HG03558 (cell line): ENCODE data around the gene IER2.

Experiments used
- ATAC-seq: cut with Tn5 transposase; IDR thresholded peaks from one replicate; pipeline ENCODE4 v1.9.1; 2021; ENCODE audit warnings: moderate number of reproducible peaks; ENCODE audit not compliant: unreplicated experiment; ENCODE audit errors: extremely low read depth

Gene IER2

DNA sequence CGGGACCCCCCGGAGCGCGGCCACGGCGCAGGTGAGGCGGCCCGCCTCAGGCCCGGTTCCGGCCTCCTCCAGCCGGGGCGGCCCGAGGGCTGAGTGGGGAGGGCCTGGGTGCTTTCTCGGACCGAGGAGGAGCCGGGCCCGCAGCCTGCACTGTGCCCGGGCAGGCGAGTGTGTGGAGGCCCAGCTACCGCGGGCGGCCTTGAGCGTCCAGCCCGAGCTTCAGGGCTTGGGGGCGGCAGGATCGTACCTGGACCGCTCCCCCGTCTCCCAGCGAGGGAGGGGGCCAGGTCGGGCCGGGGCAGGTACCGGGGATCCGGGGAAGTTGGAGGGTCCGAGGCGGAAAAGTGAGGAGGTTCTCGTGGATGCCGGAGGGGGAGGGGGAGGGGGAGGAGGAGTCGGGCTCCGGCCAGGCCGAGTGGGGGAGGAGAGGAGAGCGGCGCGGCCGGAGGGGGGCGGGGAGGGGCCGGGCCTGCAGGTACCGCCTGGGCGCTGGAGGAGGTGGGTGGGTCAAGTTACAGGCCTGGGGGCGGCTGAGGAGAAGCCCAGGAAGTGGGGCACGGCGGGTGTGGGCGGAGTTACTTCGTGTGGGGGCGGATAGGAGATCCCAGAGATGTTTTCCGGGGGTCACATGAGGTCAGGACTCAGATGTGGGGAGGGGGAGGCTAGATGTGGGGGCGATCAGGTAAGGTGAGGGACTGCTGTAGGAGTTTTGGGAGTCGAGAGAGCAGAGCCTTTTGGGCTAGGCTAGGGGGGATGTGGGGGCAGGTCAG, 31.6 kb upstream of the IER2 start:
- ATAC-seq = peak; percentile 5

DNA sequence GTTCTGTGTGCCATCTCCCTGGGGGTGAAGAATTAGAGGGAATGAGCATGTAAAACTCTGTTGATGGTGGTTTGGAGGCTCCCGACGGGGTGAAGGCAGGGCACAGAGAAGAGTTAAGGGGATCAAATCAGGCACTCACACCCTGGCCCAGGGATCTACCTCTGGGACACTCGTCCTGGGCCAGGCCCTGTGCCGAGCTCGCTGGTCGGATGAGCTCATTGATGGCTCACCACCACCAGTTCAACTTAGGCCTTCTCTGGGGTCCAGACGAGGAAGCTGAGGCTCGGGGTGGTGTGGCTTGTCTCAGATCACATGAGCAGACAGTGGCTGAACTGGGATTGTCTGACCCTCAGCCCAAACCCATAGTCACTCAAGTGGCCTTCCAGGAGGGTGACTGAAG, 30.6 kb upstream of the IER2 start:
- ATAC-seq = no peak

DNA sequence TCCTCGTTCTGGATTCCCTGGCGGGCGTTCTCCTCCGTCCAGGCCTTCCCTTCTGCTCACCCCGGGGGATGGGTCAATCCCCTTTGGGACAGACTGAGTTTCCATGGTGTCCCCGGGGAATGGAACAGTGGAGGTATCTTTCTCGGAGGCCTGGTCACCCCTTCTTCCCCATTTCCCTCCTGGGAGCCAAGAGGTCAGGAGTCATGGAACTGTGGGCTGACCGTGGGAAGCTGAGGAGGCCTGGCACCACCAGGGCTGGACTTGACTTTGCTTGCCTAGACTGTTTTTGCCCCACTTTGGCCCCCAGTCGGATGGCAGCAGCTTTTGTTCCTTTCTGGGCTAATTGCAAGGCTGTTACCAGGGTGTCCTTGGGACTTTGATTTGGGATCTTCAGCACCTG, 30.2 kb upstream of the IER2 start:
- ATAC-seq = no peak

DNA sequence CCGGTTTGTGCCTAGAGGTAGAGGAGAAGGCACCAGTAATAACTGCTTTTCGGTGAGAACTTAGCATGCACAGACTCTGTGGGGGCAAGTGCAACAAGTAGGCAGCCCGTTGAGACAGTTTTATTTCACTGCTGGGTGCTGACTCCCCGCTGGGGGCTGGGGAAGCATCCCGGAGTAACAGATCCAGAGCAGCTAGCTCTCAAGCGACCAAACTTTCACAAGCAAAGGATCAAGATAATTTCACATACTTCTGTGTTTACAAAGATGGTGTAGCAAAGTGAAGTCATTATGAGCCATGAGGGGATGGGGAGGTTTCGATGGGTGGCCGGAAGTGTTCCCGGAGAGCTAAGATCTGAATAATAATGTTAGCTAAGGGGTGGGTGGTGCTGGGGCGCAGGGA, 29.4 kb upstream of the IER2 start:
- ATAC-seq = no peak

DNA sequence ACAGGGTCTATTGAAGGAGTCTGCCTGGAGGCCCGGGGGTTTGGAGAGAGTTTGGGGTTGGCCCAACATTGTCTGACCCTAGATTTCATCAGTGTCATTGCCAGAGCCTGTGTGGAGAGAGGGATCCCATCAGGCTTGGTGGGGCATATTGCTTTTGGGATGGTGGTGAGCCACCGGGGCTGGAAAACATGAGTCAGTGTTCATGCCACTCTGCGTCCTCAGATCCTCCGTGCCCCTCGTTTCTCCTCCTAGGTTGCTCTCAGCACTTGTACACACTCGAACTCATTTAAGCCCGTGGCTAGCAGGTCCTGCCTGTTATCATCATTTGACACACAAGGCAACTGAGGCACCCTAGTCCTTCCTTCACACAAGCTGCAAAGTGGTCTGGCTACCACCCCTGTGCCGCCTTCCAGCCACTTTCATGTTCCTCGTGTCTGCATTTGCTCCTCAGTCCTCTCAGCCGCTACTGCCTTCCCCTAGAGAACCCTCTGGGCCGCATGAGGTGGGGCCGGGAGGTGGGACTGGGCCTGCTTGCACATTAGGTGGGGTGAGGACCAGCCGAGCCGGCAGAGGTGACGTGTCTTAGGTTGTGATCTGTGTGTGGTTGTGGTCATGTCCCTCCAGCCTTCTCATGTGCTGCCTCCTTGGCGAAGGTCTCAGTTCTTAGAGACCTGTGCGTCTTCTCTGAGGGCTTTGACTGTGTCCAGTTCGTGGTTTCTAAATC, 28.5 kb upstream of the IER2 start:
- no peak for ATAC-seq

DNA sequence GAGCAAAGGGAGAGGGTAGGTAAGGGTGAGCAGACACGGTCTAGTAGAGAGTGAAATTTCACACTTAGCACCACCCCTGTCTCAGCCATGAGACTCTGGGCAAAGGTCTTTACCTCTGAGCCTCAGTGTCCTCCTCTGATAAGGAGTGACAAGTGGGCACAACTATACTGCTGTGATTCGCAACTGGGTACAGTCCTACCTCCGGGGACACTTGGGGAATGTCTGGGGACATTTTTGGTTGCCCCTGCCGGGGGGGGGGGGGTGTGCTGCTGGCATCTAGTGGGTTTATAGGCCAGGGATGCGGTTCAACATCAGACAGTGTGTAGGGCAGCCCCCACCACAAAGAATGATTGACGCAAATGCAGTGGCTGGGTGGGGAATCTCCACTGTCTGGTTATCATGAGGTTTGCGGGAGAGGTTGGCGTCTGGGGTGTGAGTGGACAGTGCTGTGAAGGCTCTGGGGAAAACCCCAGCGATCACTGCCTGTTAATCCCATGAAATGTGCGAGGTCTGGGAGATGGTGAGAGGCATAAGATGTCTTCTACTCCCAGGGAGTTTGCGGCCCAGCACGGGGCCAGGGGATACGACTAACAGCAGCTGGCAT, 27.8 kb upstream of the IER2 start:
- ATAC-seq = no peak

DNA sequence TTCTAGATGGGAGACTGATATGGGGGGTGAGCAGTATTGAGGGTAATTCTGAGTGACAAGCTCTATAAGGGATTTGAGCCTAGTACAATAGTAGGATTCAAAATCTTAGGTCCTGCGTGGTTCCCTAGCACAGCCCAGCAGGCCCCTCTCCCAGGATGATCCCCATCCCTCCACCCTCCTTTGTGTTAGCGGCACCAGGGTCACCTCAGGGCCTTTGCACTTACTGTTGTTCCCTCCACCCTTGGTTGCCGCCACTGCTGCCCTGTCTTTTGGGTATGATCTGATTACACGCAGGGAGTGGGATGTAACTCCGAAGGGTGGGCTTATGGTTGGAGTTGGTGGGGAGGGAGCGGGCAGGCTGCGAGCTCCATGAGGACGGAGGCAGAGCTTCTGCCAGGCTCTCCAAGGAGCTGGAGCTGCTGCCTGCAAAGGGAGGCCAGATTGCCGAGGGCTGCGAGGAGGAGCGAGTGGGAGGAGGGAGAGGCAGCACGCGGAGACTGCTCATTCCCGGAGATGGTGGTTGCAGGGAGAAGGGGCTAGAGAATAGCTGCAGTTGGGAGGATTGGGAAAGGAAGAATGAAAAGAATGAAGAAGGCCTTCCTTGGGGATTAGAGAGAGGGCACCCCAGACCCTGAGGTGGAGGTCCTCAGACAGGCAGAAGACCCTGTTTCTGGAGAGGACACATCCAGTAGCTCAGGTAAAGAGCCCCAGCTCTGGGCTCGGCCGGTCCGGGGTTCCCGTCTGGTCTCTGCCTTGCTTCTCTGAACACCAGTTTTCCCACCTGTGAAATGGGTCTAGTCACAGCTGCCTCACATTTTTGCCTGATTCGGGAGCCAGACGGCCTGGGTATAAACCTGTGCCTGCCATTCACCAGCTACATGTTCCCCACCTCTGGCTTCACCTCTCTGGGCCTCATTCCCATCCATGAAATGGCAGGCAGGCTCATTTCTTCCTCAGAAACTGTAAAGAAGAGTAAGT, 26.9 kb upstream of the IER2 start:
- no peak for ATAC-seq

DNA sequence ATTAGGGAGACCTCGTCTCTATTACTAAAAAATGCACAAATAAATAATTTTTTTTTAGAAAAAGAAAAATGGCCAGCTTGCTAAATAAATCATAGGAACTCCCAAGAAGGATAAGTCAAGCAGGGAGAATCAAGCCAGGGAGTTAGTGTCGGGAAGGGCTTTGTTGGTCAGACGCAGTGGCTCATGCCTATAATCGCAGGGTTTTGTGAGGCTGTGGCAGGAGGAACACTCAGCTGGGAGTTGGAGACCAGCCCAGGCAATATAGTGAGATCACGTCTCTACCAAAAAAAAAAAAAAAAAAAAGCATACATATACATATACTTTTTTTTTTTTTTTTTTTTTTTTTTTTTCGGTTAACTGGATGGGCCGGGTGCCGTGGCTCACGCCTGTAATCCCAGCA, 23.2 kb upstream of the IER2 start:
- no peak for ATAC-seq

DNA sequence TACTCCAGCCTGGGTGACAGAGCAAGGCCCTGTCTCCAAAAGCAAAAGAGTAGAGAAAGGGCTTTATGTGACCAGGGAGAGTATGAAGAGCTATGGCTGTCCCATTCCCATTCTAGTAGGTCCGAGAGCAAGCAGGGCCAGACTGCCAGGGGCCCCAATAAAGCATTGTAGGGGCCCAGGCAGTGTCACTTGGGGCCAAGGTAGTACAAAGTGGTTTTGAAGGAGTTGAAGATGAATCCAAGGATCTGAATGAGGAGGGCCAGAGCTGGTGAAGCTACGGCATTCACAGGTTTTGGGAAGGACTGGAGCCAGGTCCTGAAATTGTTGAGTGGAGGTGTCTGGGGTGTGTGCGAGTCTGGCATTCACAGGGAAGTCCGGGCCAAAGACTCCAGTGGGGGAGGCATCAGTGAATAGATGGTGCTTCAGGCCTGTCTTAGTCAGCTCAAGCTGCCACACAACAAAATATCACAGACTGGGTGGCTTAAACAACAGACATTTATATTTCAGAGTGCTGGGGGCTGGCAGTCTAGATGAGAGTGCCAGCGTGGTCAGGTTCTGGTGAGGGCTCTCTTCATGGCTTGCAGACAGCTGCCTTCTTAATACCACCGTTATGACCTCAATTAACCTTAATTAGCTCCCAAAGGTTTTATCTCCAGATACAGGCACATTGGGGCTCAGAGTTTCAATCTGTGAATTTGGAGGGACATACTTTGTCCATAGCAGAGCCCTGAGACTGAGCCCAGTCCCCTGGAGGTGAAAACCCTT, 22.2 kb upstream of the IER2 start:
- ATAC-seq = no peak

DNA sequence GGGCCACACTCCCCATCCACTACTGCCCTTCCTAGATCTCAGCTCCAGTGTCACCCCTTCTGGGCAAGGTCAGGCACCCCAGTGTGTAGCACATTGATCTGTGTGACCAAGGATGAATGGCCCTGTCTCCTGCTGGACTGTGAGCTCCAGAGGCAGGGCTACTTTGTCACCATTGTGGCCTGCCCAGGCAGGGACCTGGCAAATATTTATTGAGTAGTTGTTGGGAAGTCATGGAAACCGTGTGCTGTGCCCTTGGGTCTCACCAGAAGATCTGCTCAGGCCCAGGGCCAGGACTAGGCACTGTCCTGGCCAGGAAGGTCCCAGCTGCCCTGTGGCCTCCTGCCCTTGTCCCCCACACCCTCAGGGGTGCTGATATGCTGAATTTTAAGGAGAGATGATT, 21.6 kb upstream of the IER2 start:
- ATAC-seq = no peak

DNA sequence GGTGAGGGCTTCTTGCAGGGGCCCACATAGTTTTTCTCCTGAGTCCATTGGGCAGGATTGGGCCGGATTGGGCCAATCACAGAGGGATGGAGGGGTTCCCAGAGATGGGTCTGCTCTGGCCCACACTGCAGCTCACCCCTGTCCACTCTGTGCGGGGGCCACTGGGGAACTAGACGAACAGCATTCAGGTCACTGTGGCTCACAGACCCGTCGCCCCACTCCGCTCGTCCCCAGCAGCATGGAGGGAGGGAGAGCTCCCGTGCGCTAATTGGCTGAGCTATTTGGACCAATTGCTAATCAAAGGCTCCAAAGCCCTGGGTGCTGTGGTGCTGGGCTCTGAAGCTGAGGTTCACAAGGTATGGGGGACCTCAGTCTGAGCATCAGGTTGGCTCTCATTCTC, 20.8 kb upstream of the IER2 start:
- ATAC-seq = no peak

DNA sequence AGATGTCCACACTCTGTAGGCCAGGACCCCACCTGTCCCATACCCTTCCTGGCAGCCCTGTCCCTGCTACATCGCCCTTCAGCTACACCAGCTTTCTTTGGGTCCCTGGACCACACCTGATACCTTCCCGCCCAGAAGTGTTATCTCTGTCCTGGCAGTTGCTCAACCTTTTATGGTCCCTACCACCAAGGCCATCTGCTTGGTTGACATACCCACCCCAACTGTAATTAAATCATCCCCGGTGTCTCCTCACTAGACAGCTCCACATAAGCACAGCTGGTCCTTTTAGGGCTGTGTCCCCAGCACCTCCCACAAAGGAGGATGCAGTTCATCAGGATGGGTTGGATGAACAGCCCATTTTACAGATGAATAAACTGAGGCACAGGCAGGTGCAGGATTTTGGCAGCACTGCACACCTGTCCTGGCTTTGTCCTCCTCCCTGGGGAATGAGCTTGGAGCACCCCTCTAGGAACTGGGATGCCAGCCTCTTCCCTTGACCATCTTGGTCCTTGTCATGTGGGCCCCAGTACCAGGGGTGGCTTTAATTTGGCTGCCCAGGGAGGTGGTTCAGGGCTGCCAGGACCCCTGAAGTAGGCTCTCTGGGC, 19.2 kb upstream of the IER2 start:
- no peak for ATAC-seq

DNA sequence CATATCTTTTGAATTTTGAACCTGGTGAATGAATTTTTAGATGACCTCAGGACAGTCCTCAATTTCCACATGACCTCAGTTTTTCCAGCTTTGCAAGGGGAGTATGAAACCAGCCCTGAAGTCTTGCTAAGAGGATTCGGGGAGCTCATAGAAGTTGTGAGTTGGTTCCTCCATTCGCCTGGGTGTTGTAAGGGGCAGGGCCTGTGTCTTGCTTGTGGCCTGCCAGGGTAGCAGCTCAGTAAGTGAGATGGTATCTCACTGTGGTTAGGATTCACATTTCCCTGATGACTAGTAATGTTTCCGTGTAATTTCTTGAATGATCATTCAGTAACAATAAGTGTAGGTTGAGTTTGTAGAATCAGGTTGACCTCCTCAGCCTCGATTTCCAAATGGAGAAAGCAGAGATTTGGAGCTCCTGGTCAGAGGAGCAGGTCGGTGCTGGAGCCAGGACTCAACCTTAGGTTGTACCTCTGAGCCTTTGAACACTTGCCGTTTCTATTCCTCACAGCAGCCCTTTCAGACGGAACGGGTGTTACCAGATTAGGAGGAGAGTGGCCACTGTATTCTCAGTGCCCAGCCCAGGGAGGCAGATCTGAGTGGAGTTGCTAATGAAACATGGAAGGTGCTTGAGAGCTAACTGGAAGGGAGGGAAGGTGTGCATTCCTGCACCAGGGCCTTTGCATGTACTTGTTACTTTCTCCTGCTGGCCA, 17.6 kb upstream of the IER2 start:
- ATAC-seq = no peak

DNA sequence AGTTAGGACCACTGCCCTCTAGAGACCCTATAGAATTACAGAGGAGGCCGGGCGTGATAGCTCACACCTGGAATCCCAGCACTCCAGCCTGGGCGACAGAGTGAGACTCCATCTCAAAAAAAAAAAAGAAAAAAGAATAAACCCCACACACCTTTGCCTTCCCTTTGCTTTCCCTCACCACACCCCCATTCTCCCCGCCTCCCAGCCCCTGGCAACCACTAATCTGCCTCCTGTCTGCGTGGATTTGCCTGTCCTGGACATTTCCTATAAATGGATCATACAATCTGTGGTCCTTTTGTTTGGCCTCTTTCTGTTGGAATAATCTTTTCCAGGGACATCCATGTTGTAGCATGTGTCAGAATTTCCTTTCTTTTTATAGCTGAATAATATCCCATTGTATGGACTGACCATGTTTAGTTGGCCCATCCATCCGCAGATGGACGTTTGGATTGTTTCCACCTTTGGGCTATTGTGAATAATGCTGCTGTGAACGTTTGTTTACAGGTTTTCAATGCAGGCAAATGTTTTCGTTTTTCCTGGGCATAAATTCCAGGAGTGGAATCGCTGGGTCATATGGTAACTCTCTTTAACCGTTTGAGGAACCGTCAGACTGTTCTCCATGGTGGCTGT, 16.9 kb upstream of the IER2 start:
- no peak for ATAC-seq

DNA sequence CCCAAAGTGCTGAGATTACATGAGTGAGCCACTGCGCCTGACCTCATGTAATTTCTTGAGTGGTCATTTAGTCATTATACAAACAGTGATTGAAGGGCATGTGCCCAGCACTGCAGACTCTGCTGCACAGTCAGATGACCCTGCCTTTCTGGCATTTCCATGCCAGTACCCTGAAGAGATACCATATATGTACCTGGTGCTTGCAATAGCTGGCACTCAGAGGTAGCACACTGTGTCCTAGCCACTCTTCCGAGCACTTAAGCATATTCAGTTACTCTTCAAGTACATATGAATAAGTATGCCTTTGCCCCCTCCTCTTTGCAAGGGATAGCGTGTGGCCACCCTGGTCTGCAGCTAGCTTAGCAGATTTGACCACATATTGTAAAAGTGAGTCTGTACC, 15.6 kb upstream of the IER2 start:
- ATAC-seq = no peak

DNA sequence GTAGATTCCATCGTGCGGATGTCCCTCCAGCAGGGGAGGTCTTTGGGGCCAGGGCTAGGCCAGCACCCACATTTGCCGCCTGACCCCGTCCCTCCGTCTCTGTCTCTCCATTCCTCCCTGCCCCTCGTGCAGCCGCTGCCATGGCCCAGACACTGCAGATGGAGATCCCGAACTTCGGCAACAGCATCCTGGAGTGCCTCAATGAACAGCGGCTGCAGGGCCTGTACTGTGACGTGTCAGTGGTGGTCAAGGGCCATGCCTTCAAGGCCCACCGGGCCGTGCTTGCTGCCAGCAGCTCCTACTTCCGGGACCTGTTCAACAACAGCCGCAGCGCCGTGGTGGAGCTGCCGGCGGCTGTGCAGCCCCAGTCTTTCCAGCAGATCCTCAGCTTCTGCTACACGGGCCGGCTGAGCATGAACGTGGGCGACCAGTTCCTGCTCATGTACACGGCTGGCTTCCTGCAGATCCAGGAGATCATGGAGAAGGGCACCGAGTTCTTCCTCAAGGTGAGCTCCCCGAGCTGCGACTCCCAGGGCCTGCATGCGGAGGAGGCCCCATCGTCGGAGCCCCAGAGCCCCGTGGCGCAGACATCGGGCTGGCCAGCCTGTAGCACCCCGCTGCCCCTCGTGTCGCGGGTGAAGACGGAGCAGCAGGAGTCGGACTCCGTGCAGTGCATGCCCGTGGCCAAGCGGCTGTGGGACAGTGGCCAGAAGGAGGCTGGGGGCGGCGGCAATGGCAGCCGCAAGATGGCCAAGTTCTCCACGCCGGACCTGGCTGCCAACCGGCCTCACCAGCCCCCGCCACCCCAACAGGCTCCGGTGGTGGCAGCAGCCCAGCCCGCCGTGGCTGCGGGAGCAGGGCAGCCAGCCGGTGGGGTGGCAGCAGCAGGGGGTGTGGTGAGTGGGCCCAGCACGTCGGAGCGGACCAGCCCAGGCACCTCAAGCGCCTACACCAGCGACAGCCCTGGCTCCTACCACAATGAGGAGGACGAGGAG, 14.8 kb upstream of the IER2 start:
- ATAC-seq = no peak

DNA sequence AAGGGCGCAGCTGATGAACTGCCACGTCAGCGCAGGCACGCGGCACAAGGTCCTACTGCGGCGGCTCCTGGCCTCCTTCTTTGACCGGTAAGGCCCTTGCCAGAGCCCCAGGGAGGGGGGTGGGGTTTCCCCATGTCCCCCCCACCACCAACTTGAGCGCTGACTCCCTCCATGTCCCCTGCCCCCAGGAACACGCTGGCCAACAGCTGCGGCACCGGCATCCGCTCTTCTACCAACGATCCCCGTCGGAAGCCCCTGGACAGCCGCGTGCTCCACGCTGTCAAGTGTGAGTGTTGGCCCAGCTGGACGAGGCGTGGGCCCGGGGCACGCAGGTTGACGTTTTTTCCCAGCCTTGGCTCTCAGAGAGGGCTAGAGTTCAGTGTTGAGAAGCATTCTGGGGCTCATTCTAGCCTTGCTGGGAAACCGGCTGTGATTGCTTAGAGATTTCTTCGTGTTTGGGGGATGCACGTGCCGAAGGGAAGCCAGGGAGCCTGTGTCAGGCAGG, 12.9 kb upstream of the IER2 start:
- no peak for ATAC-seq
